ENCODE measurements around the gene PCGF3.

Gene PCGF3

DNA sequence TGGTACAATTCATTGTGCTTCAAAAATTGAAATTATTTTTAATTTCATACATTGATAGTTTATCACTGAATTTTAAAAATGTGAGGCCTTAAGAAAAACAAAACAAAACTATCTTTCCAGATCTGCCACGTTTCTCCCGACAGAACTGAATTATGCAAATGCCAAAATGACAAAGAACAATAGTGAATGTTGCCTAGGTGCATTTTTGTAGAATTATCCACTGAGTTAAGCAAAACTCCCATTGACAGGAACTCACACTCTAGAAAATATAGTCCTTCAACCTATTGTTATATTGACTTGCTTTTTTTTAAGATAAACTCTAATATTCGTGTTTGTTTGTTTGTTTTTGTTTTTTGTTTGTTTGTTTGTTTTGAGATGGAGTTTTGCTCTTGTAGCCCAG is 6.5 kb downstream of the PCGF3 start:
- Histone ChIP-seq H3K9ac (no peak overlapping the region), H3K4me3 (ENCODE audit: low read depth, low read length) (no peak overlapping the region), H3K36me3 (ENCODE audit: control insufficient read depth, insufficient read depth, low read length) (no peaks in the 10 kb centered on the region), H3K79me2 (peaks cover 24% of the 10 kb centered on the region), H3K9me3 (ENCODE audit: control insufficient read depth, low read length) (no peaks in the 10 kb centered on the region), H3K4me2 (ENCODE audit: low read length) (no peak overlapping the region), H2AFZ (no peak overlapping the region), H3K27me3 (ENCODE audit: control insufficient read depth, insufficient read depth, low read length) (no peaks in the 10 kb centered on the region), H3K4me1 (no peaks in the 10 kb centered on the region), H3K27ac (no peak overlapping the region)
- TF ChIP-seq, protein P1, sequence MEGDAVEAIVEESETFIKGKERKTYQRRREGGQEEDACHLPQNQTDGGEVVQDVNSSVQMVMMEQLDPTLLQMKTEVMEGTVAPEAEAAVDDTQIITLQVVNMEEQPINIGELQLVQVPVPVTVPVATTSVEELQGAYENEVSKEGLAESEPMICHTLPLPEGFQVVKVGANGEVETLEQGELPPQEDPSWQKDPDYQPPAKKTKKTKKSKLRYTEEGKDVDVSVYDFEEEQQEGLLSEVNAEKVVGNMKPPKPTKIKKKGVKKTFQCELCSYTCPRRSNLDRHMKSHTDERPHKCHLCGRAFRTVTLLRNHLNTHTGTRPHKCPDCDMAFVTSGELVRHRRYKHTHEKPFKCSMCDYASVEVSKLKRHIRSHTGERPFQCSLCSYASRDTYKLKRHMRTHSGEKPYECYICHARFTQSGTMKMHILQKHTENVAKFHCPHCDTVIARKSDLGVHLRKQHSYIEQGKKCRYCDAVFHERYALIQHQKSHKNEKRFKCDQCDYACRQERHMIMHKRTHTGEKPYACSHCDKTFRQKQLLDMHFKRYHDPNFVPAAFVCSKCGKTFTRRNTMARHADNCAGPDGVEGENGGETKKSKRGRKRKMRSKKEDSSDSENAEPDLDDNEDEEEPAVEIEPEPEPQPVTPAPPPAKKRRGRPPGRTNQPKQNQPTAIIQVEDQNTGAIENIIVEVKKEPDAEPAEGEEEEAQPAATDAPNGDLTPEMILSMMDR (IDR thresholded peaks at IDR 0.05): no peak

DNA sequence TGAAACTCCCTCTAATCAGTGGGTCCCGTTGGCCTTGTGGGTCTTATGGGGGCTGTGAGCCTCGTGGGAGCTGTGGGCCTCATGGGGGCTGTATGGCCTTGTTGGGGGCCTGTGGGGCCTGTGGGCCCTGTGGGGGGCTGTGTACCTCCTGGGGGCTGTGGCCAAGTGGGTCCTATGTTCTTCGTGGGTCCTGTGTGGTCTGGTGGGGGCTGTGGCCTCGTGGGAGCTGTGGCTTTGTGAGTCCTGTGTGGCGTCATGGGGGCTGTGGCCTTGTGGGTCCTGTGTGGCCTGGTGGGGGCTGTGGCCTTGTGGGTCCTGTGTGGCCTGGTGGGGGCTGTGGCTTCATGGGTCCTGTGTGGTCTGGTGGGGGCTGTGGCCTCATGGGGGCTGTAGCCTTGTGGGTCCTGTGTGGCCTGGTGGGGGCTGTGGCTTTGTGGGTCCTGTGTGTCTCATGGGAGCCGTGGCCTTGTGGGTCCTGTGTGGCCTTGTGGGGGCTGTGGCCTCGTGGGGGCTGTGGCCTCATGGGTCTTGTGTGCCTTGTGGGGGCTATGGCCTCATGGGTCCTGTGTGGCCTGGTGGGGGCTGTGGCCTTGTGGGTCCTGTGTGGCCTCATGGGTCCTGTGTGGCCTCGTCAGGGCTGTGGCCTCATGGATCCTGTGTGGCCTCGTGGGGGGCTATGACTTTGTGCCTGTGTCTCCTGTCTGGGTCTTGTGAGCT is 7.4 kb downstream of the PCGF3 start:
- Histone ChIP-seq H3K79me2 (peaks cover 23% of the 10 kb centered on the region), H3K9ac (no peak overlapping the region), H3K4me3 (ENCODE audit: low read depth, low read length) (no peak overlapping the region), H3K4me1 (no peaks in the 10 kb centered on the region), H3K27ac (no peak overlapping the region), H3K9me3 (ENCODE audit: control insufficient read depth, low read length) (no peaks in the 10 kb centered on the region), H3K27me3 (ENCODE audit: control insufficient read depth, insufficient read depth, low read length) (no peaks in the 10 kb centered on the region), H2AFZ (no peak overlapping the region), H3K4me2 (ENCODE audit: low read length) (no peak overlapping the region), H3K36me3 (ENCODE audit: control insufficient read depth, insufficient read depth, low read length) (no peaks in the 10 kb centered on the region)
- TF ChIP-seq, protein P1 (IDR thresholded peaks at IDR 0.05): no peak

DNA sequence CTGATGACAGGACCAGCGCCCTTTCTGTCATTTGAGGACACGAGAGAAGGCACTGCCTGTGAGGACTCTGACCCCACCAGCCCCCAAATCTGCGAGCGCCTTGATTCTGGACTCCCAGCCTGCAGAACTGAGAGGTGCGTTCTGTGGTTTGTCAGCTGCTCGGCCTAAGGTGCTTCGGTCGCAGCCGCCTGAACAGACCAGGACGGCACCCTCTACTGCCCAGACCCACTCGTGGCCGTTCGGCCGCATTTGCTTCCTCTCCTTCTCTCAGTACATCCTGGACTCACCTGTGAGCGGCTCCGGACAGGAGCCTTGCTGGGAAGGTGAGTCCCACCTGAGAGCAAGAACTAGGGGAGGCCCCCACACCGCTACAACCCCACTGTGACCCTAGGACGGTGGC is 8.5 kb downstream of the PCGF3 start:
- Histone ChIP-seq H2AFZ (no peak overlapping the region), H3K9me3 (ENCODE audit: control insufficient read depth, low read length) (no peaks in the 10 kb centered on the region), H3K4me1 (no peaks in the 10 kb centered on the region), H3K27me3 (ENCODE audit: control insufficient read depth, insufficient read depth, low read length) (no peaks in the 10 kb centered on the region), H3K9ac (no peak overlapping the region), H3K36me3 (ENCODE audit: control insufficient read depth, insufficient read depth, low read length) (no peaks in the 10 kb centered on the region), H3K27ac (no peak overlapping the region), H3K4me3 (ENCODE audit: low read depth, low read length) (no peak overlapping the region), H3K4me2 (ENCODE audit: low read length) (no peak overlapping the region), H3K79me2 (peaks cover 17% of the 10 kb centered on the region)
- TF ChIP-seq, protein P1 (IDR thresholded peaks at IDR 0.05): no peak

DNA sequence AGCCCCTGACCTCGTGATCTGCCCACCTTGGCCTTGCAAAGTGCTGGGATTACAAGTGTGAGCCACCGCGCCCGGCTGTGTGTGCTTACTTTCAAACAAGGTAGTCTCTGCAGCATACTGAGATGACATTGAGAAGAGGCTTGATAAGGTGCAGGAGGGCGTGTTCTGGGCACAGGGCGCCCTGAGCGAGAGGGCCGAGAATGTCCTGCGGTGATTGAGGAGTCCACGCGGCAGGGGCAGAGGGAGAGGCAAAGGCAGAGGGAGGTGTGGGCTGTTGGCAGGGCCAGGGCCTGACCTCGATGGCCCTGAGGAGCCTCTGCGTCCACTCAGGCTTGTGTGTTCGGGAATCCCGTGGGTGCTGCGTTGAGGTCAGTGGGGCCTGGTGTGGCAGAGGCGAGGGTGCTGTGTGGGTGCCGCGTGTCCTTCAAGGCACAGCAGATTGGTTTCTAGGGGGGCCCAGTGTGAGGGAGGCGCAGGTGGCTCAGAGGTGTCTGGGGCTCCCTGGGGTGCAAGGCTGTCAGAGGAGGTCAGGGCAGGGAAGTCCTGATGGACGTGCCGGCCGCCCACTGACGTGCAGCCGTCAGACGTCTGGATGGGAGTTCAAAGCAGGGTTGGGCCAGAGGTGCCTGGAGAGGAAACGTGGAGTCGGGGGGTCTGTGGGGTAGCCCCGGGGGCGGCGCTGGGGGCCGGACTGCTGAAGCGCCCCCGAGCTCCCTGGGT is 12.1 kb downstream of the PCGF3 start:
- H3K4me1 ChIP-seq: no peaks in the 10 kb centered on the region
- H3K27me3 ChIP-seq (ENCODE audit: control insufficient read depth, insufficient read depth, low read length): no peaks in the 10 kb centered on the region
- H3K79me2 ChIP-seq: peaks cover 9% of the 10 kb centered on the region
- no peaks in the 10 kb centered on the region for H3K36me3 ChIP-seq (ENCODE audit: control insufficient read depth, insufficient read depth, low read length)
- H3K4me2 ChIP-seq (ENCODE audit: low read length): no peak overlapping the region
- no peak overlapping the region for H3K9ac ChIP-seq
- no peak overlapping the region for H3K27ac ChIP-seq
- no peak overlapping the region for H2AFZ ChIP-seq
- no peaks in the 10 kb centered on the region for H3K9me3 ChIP-seq (ENCODE audit: control insufficient read depth, low read length)
- TF ChIP-seq, protein P1 (IDR thresholded peaks at IDR 0.05): no peak
- no peak overlapping the region for H3K4me3 ChIP-seq (ENCODE audit: low read depth, low read length)
